Peyer's patch (tissue), 4 donors: ENCODE data around the gene SPSB2.

Experiments
- CTCF ChIP-seq, 6 experiments: fragments of 450-650 bp in 4 of 6; fragments of 200-600 bp in 2 of 6; sonication (generic) in 1 of 6; IDR thresholded peaks; one replicate each; pipeline ENCODE4 v1.5.1; 2017 to 2019; ENCODE audit warnings: antibody characterized with exemption in 6 of 6, mild to moderate bottlenecking in 3 of 6, moderate library complexity in 1 of 6
- POLR2A ChIP-seq, 2 donors: fragments of 450-650 bp; IDR thresholded peaks; one replicate each; pipeline ENCODE4 v1.5.1; 2017; ENCODE audit warnings: antibody characterized with exemption in 2 of 2, mild to moderate bottlenecking in 2 of 2, moderate library complexity in 2 of 2

- TF ChIP-seq CTCF (IDR thresholded peaks at IDR 0.05): no peak
- TF ChIP-seq POLR2A (IDR thresholded peaks at IDR 0.05): peak in 1 of 2 donors; percentile 31
Observed at GRCh38 chr12:6904280-6905276, 31.5 kb upstream of the SPSB2 start, which contains the start of gene LRRC23.
